GM11168 (cell line): ENCODE data around the gene TBRG4.

Experiments
- in situ Hi-C: fragments of 300-500 bp; cut with MboI; formaldehyde crosslinking; loops from one replicate; pipeline ENCODE4 v1.12.0; 2022; ENCODE audit warnings: low sequenced_read_pairs; ENCODE audit not compliant: unreplicated experiment

The TBRG4 gene

GRCh38 chr7:45100761-45101480 lies 10.6 kb downstream of the TBRG4 start:
- in situ Hi-C loops: no loop called here

- in situ Hi-C loops: no loop called here
Measured at GRCh38 chr7:45099891-45100760, 11.4 kb downstream of the TBRG4 start.

- in situ Hi-C loops: no loop called here
Measured at GRCh38 chr7:45098983-45099839, 12.3 kb downstream of the TBRG4 start.

GRCh38 chr7:45092931-45093235 lies 18.6 kb downstream of the TBRG4 start:
- in situ Hi-C loops: no loop called here

GRCh38 chr7:45092100-45092930 lies 19.2 kb downstream of the TBRG4 start:
- in situ Hi-C loops: no loop called here

GRCh38 chr7:45089341-45089891 lies 22.1 kb downstream of the TBRG4 start:
- in situ Hi-C loops: no loop called here

GRCh38 chr7:45088821-45089340 lies 22.6 kb downstream of the TBRG4 start, which contains the start of gene NACAD:
NACAD (minus strand) TSS chr7:45088969; CDS start chr7:45088894, 75 bp downstream.
- in situ Hi-C loops: no loop called here

GRCh38 chr7:45088146-45088701 lies 23.3 kb downstream of the TBRG4 start:
- in situ Hi-C loops: no loop called here

- in situ Hi-C loops: no loop called here
Measured at GRCh38 chr7:45087301-45088145, 24.0 kb downstream of the TBRG4 start.

GRCh38 chr7:45086331-45087065 lies 25.0 kb downstream of the TBRG4 start:
- in situ Hi-C loops: no loop called here

GRCh38 chr7:45085619-45086200 lies 25.8 kb downstream of the TBRG4 start:
- in situ Hi-C loops: no loop called here

GRCh38 chr7:45084901-45085618 lies 26.4 kb downstream of the TBRG4 start:
- in situ Hi-C loops: no loop called here

GRCh38 chr7:45084336-45084735 lies 27.2 kb downstream of the TBRG4 start:
- in situ Hi-C loops: no loop called here

- in situ Hi-C loops: no loop called here
Measured at GRCh38 chr7:45082831-45083331, 28.6 kb downstream of the TBRG4 start.

- in situ Hi-C loops: no loop called here
Measured at GRCh38 chr7:45082031-45082830, 29.3 kb downstream of the TBRG4 start.

- in situ Hi-C loops: no loop called here
Measured at GRCh38 chr7:45081670-45081974, 29.9 kb downstream of the TBRG4 start.
